Dendritic cell treated with granulocyte-macrophage colony-stimulating factor and Interleukin-4, amounts not matched to agents 40 ng/mL and 50 ng/mL, for 4 days (primary cell): ENCODE data around the gene CYP4A11.
"Not testable (repeated sequence)": the region's sequence is repeated elsewhere in the genome, so short reads cannot be mapped to it uniquely, and the experiment has no call there.

Experiments
- H3K27ac Mint-ChIP-seq: one replicate; pipeline ENCODE4 v1.8.0; 2022; ENCODE audit warnings: mild to moderate bottlenecking, mixed read lengths
- H3K27me3 Mint-ChIP-seq: one replicate; pipeline ENCODE4 v1.8.0; 2022; ENCODE audit warnings: mild to moderate bottlenecking, mixed read lengths
- H3K36me3 Mint-ChIP-seq: one replicate; pipeline ENCODE4 v1.8.0; 2022; ENCODE audit warnings: low read depth, mixed read lengths
- H3K4me1 Mint-ChIP-seq: one replicate; pipeline ENCODE4 v1.8.0; 2022; ENCODE audit warnings: low read depth, mixed read lengths
- H3K4me3 Mint-ChIP-seq: one replicate; pipeline ENCODE4 v1.8.0; 2022; ENCODE audit warnings: mild to moderate bottlenecking, moderate library complexity, mixed read lengths
- H3K9me3 Mint-ChIP-seq: one replicate; pipeline ENCODE4 v1.8.0; 2022; ENCODE audit warnings: mixed read lengths
- intact Hi-C: fragments of 100-400 bp; cut with micrococcal nuclease; formaldehyde crosslinking; loops from one replicate; pipeline ENCODE4 v1.15.0; 2022

CYP4A11 gene

GRCh38 chr1:46942086-46942485 is 810 bp upstream of the CYP4A11 start:
- peaks cover 5% of the 10 kb centered on the region for H3K27me3 Mint-ChIP-seq
- H3K27ac Mint-ChIP-seq = no peak overlapping the region
- H3K9me3 Mint-ChIP-seq = no peaks in the 10 kb centered on the region
- intact Hi-C loops = no loop called here
- no peak overlapping the region for H3K4me3 Mint-ChIP-seq
- no peaks in the 10 kb centered on the region for H3K4me1 Mint-ChIP-seq
- H3K36me3 Mint-ChIP-seq = no peaks in the 10 kb centered on the region

DNA sequence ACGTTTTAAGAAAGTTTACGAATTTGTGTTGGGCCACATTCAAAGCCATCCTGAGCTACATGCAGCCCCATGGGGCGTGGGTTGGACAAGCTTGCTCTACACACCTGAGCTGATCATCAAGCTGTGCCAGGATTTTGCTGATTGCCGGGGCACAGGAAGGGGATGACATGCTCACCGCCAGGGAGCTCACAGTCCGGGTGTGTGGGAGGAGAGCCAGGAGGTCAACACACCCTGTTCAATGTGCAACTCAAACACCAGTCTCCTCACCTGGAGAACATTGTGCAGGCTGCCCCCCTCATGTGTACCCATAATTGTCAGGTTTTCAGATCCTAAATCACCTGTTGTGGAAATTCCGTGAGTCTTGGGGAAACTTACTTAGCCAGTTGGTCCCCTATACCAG is 969 bp downstream of the CYP4A11 start:
- H3K9me3 Mint-ChIP-seq = no peaks in the 10 kb centered on the region
- no peaks in the 10 kb centered on the region for H3K4me1 Mint-ChIP-seq
- H3K4me3 Mint-ChIP-seq = no peak overlapping the region
- peaks cover 5% of the 10 kb centered on the region for H3K27me3 Mint-ChIP-seq
- no peak overlapping the region for H3K27ac Mint-ChIP-seq
- H3K36me3 Mint-ChIP-seq = no peaks in the 10 kb centered on the region
- intact Hi-C loops = no loop called here

DNA sequence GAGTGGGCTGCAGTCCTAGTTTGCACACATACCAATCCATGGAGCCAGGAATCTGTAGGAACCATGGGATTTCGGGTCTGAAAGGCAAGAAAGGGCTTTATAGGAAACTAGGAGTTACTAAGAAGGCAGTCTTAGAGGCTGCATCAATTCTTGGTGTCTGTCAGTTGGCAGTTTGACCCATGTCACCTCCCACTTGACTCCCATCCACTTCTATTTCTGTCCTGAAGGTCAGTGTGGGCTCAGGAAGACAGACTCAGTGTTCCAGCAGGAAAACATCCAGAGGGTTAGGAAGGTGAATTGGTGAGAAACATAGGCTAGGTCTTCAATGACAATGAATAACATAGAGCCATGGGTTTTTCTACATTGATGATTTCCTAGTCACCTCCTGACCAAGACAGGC is 4.0 kb downstream of the CYP4A11 start:
- no peak overlapping the region for H3K27ac Mint-ChIP-seq
- no peaks in the 10 kb centered on the region for H3K4me1 Mint-ChIP-seq
- intact Hi-C loops = no loop called here
- H3K27me3 Mint-ChIP-seq = peaks cover 2% of the 10 kb centered on the region
- H3K36me3 Mint-ChIP-seq = no peaks in the 10 kb centered on the region
- H3K9me3 Mint-ChIP-seq = no peaks in the 10 kb centered on the region
- H3K4me3 Mint-ChIP-seq = no peak overlapping the region

DNA sequence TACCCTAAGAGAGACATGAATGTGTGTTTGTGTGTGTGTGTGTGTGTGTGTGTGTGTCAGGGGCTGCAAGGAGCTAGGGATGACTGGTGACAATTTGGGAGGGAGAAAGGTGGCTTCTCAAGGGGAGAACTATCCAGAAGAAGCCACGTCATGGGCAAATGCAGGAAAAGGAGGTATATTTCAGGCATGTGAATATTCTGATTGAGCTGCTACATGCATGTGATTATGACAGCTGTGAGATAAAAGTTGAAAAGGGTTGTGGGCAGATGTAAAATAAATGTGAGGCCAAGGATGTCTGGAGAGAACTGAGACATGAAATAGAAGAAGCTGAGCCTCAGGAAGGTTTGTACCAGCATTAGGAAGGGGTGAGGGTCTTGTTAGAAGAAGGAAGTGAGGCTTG is 4.5 kb downstream of the CYP4A11 start:
- Mint-ChIP-seq H3K27ac (no peak overlapping the region), H3K27me3 (peaks cover 2% of the 10 kb centered on the region), H3K9me3 (no peaks in the 10 kb centered on the region), H3K4me3 (no peak overlapping the region), H3K4me1 (no peaks in the 10 kb centered on the region), H3K36me3 (no peaks in the 10 kb centered on the region)
- intact Hi-C loops = no loop called here

GRCh38 chr1:46934852-46935251 is 6.4 kb downstream of the CYP4A11 start:
- H3K4me3 Mint-ChIP-seq, intact Hi-C loops, H3K27me3 Mint-ChIP-seq, H3K9me3 Mint-ChIP-seq, H3K36me3 Mint-ChIP-seq, H3K4me1 Mint-ChIP-seq, H3K27ac Mint-ChIP-seq: not testable (repeated sequence)

- H3K27me3 Mint-ChIP-seq, H3K27ac Mint-ChIP-seq, H3K36me3 Mint-ChIP-seq, intact Hi-C loops, H3K9me3 Mint-ChIP-seq, H3K4me3 Mint-ChIP-seq, H3K4me1 Mint-ChIP-seq: not testable (repeated sequence)
Observed at GRCh38 chr1:46932020-46932419, 9.3 kb downstream of the CYP4A11 start.

DNA sequence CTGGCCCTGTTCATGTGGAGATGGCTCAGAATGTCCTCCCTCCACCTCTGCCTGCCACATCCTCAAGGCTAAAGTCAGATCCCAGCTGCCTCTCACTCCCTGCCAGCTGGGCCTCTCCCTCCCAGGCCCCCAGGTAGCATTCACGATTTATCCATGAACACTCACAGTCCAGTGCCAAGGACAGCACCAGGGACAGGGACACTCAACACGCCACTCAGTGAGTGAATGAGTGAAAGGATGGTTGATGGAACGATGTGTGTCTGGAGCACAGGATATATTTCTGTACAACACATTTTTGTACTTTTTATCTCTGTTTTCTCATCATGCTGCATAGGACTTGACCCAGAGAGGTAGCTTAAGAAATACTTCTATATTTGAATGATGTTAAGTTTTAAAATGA is 10.1 kb downstream of the CYP4A11 start:
- H3K9me3 Mint-ChIP-seq = no peaks in the 10 kb centered on the region
- intact Hi-C loops = no loop called here
- no peak overlapping the region for H3K4me3 Mint-ChIP-seq
- peaks cover 1% of the 10 kb centered on the region for H3K27me3 Mint-ChIP-seq
- H3K27ac Mint-ChIP-seq = no peak overlapping the region
- H3K4me1 Mint-ChIP-seq = no peaks in the 10 kb centered on the region
- no peaks in the 10 kb centered on the region for H3K36me3 Mint-ChIP-seq

DNA sequence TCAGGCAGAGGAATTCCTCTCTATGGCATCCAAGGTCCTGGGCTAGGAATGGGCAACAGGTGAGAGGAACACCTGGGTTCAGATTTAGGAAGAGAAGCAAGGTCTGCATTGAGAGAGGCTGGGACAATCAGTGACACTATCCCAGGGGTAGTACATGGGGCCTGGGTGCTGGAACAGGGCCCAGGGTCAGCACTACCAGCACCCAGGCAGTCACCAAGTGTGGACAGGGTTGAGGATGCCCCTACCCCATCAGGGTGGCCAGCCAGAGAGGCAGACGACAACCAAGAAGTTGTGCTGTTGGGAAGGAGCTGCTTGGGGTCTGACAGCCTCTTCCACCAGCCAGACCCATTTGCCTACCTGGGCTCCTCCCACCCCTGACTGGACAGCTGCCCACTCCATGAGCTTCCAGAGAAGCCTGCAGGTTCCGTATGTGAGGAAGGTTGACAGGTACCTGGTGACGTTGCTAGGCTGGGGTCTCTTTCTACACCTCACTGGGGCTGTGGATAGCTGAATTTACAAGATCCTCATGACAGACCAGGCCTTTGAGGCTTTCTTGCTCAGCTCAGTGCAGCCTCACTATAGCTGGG is 13.9 kb downstream of the CYP4A11 start:
- Mint-ChIP-seq H3K27ac (no peak overlapping the region), H3K4me3 (no peak overlapping the region), H3K9me3 (peaks cover 12% of the 10 kb centered on the region), H3K27me3 (peaks cover 1% of the 10 kb centered on the region), H3K4me1 (no peaks in the 10 kb centered on the region), H3K36me3 (no peaks in the 10 kb centered on the region)
- intact Hi-C loops = no loop called here

- Mint-ChIP-seq H3K4me1 (no peaks in the 10 kb centered on the region), H3K4me3 (no peak overlapping the region), H3K36me3 (no peaks in the 10 kb centered on the region), H3K27me3 (no peaks in the 10 kb centered on the region), H3K27ac (no peak overlapping the region), H3K9me3 (peaks cover 23% of the 10 kb centered on the region)
- intact Hi-C loops = no loop called here
Observed at GRCh38 chr1:46910790-46911189, 30.5 kb downstream of the CYP4A11 start.

GRCh38 chr1:46903481-46903880 is 37.8 kb downstream of the CYP4A11 start:
- Mint-ChIP-seq H3K4me3 (no peak overlapping the region), H3K27me3 (no peaks in the 10 kb centered on the region), H3K36me3 (no peaks in the 10 kb centered on the region), H3K27ac (no peak overlapping the region), H3K4me1 (no peaks in the 10 kb centered on the region), H3K9me3 (peaks cover 54% of the 10 kb centered on the region)
- intact Hi-C loops = no loop called here

GRCh38 chr1:46900401-46900800 is 40.9 kb downstream of the CYP4A11 start:
- Mint-ChIP-seq H3K4me3 (no peak overlapping the region), H3K4me1 (no peaks in the 10 kb centered on the region), H3K9me3 (peaks cover 35% of the 10 kb centered on the region), H3K27me3 (no peaks in the 10 kb centered on the region), H3K36me3 (no peaks in the 10 kb centered on the region), H3K27ac (no peak overlapping the region)
- intact Hi-C loops = no loop called here

GRCh38 chr1:46881656-46882055 is 59.6 kb downstream of the CYP4A11 start:
- H3K4me1 Mint-ChIP-seq, H3K27me3 Mint-ChIP-seq, H3K36me3 Mint-ChIP-seq, intact Hi-C loops, H3K9me3 Mint-ChIP-seq, H3K4me3 Mint-ChIP-seq, H3K27ac Mint-ChIP-seq: not testable (repeated sequence)
